OCI-LY3 (cell line): ENCODE results near the gene NOL12.

Experiments
- CTCF ChIP-seq: fragments of 200-600, 300-600 bp; sonication (generic); IDR thresholded peaks from 2 replicates; pipeline ENCODE4 v1.5.1; 2014; ENCODE audit warnings: antibody characterized with exemption, low read length, low read depth
- EZH2phosphoT487 ChIP-seq: fragments of 200-600 bp; shearing (Covaris generic); IDR thresholded peaks from 2 replicates; pipeline ENCODE4 v1.6.1; 2018; ENCODE audit warnings: antibody characterized with exemption, mixed run types, low read depth

- no peak for TF ChIP-seq CTCF
- TF ChIP-seq EZH2phosphoT487, result no peak
Observed at GRCh38 chr22:37672206-37672919, 13.8 kb upstream of the NOL12 start.
